ACC112 (cell line): ENCODE data around the gene INSIG2.
"Not testable (repeated sequence)": the region's sequence is repeated elsewhere in the genome, so short reads cannot be mapped to it uniquely, and the experiment has no call there.

ENCODE experiments used
- H2AFZ ChIP-seq: fragments of 200-600 bp; sonication (generic); one replicate; pipeline ENCODE4 v1.6.0; 2017; ENCODE audit warnings: antibody characterized with exemption, low read length; ENCODE audit not compliant: unreplicated experiment
- H3K27ac ChIP-seq: fragments of 200-600 bp; sonication (generic); 2 replicates; pipeline ENCODE4 v1.5.1; 2014; ENCODE audit warnings: low read depth, mild to moderate bottlenecking, antibody characterized with exemption, low read length, moderate library complexity
- H3K27me3 ChIP-seq: fragments of 200-600 bp; sonication (generic); 2 replicates; pipeline ENCODE4 v1.6.1; 2014; ENCODE audit warnings: mild to moderate bottlenecking, antibody characterized with exemption, low read length, moderate library complexity, mixed read lengths; ENCODE audit not compliant: insufficient read depth
- H3K36me3 ChIP-seq: fragments of 200-600 bp; sonication (generic); 2 replicates; pipeline ENCODE4 v1.6.1; 2016; ENCODE audit warnings: mild to moderate bottlenecking, antibody characterized with exemption, low read length, moderate library complexity, mixed read lengths; ENCODE audit not compliant: insufficient read depth
- H3K4me1 ChIP-seq: fragments of 200-600 bp; sonication (generic); one replicate; pipeline ENCODE4 v1.6.1; 2016; ENCODE audit warnings: low read length, mixed read lengths; ENCODE audit not compliant: insufficient read depth, unreplicated experiment, control insufficient read depth
- H3K4me3 ChIP-seq: fragments of 200-600 bp; sonication (generic); 2 replicates; pipeline ENCODE4 v1.5.1; 2014; ENCODE audit warnings: mild to moderate bottlenecking, low read depth, low read length
- H3K79me2 ChIP-seq: fragments of 200-600 bp; sonication (generic); one replicate; pipeline ENCODE4 v1.6.0; 2016; ENCODE audit warnings: low read length; ENCODE audit not compliant: control insufficient read depth, unreplicated experiment, insufficient read depth

Gene INSIG2

DNA sequence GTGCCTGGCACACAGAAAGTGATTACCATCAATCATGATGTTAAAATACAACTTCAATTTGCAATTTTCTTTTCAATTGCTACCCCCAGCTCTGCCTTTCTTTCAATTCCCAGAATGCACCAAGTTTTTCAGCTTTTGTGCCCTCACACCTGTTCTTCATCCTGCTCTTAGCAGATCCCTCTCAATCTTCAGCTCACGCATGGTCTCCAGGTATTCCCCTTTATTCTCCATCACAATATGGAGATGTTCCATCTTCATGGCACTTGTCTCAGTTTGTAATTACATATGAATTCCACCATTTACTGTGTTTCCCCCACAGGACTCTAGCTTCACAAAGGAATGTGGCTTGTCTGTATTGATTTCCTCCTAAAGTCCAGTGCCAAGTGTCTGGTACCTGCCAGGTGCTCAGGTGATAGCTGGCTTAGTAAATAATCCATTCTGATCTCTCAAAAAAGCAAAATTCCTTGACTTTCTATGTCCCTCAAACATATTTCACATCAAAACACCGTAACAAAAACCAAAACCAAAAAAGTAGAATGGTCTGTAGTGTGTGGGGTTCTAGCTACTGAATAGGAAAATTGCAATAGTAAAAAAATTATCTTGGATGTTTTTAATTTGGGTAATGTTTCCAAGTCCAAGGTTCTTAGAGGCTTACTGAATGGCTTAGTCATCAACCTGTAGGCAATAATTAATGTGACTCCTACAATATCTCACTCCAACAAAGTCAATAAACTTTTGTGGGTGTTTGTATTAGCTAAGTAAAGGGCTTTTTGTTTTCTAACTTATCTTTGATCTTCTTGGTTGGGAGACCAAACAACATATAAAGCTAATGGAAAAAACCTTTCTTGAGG is 2.9 kb upstream of the INSIG2 start:
- H2AFZ ChIP-seq, result no peak overlapping the region
- H3K36me3 ChIP-seq, result no peaks in the 10 kb centered on the region
- H3K4me1 ChIP-seq, result peaks cover 7% of the 10 kb centered on the region
- no peak overlapping the region for H3K27ac ChIP-seq
- H3K4me3 ChIP-seq, result no peak overlapping the region
- peaks cover 51% of the 10 kb centered on the region for H3K27me3 ChIP-seq
- H3K79me2 ChIP-seq, result peaks cover 21% of the 10 kb centered on the region

- Histone ChIP-seq H3K4me3 (no peak overlapping the region), H2AFZ (no peak overlapping the region), H3K27me3 (peaks cover 44% of the 10 kb centered on the region), H3K79me2 (peaks cover 28% of the 10 kb centered on the region), H3K4me1 (peaks cover 13% of the 10 kb centered on the region), H3K36me3 (no peaks in the 10 kb centered on the region), H3K27ac (no peak overlapping the region)
Measured at GRCh38 chr2:118086024-118086633, 2.1 kb upstream of the INSIG2 start.

- Histone ChIP-seq H3K4me3 (peak overlapping the region; percentile 99), H3K4me1 (peaks cover 21% of the 10 kb centered on the region), H3K79me2 (peaks cover 47% of the 10 kb centered on the region), H3K36me3 (no peaks in the 10 kb centered on the region), H3K27ac (peak overlapping the region; percentile 59), H2AFZ (peak overlapping the region; percentile 80), H3K27me3 (peaks cover 13% of the 10 kb centered on the region)
Measured at GRCh38 chr2:118089139-118089800, 999 bp downstream of the INSIG2 start.

GRCh38 chr2:118090387-118091139 is 2.3 kb downstream of the INSIG2 start:
- H3K4me1 ChIP-seq, result peaks cover 29% of the 10 kb centered on the region
- H3K36me3 ChIP-seq, result no peaks in the 10 kb centered on the region
- H3K4me3 ChIP-seq, result peak overlapping the region; percentile 99
- 0 out of 2 replicates have a peak overlapping the region, but pooled peaks have one; percentile 59 for H3K27ac ChIP-seq
- H2AFZ ChIP-seq, result no peak overlapping the region
- H3K27me3 ChIP-seq, result no peaks in the 10 kb centered on the region
- H3K79me2 ChIP-seq, result peaks cover 60% of the 10 kb centered on the region

DNA sequence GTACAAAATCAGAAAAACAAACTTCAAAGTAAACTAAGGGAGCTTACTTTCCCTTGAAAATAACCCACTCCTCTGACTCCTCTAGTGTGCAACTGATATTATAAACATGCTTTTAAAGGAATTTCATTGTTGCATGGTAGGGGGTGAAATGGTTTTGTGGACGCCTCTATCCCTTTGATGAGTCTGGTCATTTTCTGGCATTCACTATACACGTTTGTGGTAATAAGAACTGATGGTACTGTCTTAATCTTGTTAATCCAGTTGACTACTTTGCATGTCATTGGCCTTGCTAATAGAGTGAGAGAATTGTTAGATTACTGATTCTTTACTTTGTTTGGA is 2.8 kb downstream of the INSIG2 start:
- H3K79me2 ChIP-seq, result peaks cover 61% of the 10 kb centered on the region
- H3K27me3 ChIP-seq, result no peaks in the 10 kb centered on the region
- H3K36me3 ChIP-seq, result no peaks in the 10 kb centered on the region
- no peak overlapping the region for H3K4me3 ChIP-seq
- peaks cover 31% of the 10 kb centered on the region for H3K4me1 ChIP-seq
- H3K27ac ChIP-seq, result no peak overlapping the region
- no peak overlapping the region for H2AFZ ChIP-seq

- no peak overlapping the region for H3K4me3 ChIP-seq
- peaks cover 65% of the 10 kb centered on the region for H3K79me2 ChIP-seq
- H3K4me1 ChIP-seq, result peaks cover 31% of the 10 kb centered on the region
Measured at GRCh38 chr2:118091631-118092030, 3.4 kb downstream of the INSIG2 start.

DNA sequence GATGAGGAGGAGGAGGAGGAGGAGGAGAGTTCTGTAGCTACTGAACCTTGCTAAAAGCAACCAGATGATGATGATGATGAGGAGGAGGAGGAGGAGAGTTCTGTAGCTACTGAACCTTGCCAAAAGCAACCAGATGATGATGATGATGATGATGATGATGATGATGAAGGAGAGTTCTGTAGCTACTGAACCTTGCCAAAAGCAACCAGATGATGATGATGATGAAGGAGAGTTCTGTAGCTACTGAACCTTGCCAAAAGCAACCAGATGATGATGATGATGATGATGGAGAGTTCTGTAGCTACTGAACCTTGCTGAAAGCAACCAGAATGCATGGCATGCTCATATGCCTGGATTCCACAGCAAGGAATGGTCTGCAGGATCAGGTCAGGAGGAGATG is 5.8 kb downstream of the INSIG2 start:
- peaks cover 77% of the 10 kb centered on the region for H3K79me2 ChIP-seq
- H2AFZ ChIP-seq, H3K27ac ChIP-seq, H3K4me3 ChIP-seq, H3K36me3 ChIP-seq, H3K27me3 ChIP-seq: not testable (repeated sequence)
- H3K4me1 ChIP-seq, result peaks cover 31% of the 10 kb centered on the region

More at GRCh38 chr2:118091631-118092030, 3.4 kb downstream of the INSIG2 start:
- Histone ChIP-seq H3K27ac (no peak overlapping the region), H2AFZ (no peak overlapping the region), H3K27me3 (no peaks in the 10 kb centered on the region), H3K36me3 (no peaks in the 10 kb centered on the region)

DNA sequence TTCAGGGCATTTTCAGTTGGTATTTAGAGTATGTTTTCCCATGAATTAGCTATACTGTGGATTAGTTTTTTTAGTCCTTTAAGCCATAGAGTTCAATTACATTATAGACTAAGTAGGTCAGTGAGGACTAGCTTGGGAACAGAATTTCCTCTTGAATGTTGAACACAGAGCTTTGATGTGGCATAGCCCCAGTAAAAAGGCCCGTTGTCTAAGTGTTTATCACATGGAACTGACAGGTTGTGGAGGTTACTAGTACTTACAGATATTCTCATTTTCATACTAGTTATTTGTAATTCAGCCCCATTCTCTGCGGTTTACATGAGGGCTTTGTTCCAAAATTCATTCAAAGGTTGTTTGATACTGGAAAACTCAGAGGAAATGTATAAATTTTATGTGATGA is 6.2 kb downstream of the INSIG2 start:
- Histone ChIP-seq H3K4me3 (no peak overlapping the region), H3K36me3 (peaks cover 3% of the 10 kb centered on the region; the same call in 1 of the 2 replicates), H2AFZ (no peak overlapping the region), H3K27me3 (no peaks in the 10 kb centered on the region), H3K79me2 (peaks cover 73% of the 10 kb centered on the region), H3K27ac (no peak overlapping the region), H3K4me1 (peaks cover 31% of the 10 kb centered on the region)

DNA sequence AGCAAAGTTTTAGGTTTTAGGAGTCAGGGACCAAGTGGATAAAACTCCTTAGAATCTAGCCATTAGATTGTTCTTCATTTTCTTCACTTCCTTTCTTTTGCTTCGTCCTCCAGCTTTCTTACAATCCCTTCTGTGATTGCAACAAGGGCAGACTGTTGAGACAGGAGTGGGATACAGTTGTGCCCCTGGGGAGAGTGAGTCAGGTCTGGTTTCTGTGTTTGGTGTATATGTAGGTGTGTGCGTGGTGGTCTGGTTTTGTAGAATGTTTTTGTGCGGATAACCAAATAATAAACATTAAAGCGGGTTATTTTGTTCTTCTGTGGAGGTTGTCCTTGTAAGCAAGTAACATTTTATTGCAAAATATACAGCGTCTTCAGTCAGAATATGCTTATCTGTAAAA is 7.3 kb downstream of the INSIG2 start:
- peaks cover 62% of the 10 kb centered on the region for H3K79me2 ChIP-seq
- H3K4me3 ChIP-seq, result no peak overlapping the region
- H3K27me3 ChIP-seq, result no peaks in the 10 kb centered on the region
- H3K4me1 ChIP-seq, result peaks cover 22% of the 10 kb centered on the region
- peaks cover 3% of the 10 kb centered on the region; the same call in 1 of the 2 replicates for H3K36me3 ChIP-seq
- H2AFZ ChIP-seq, result no peak overlapping the region
- no peak overlapping the region for H3K27ac ChIP-seq

DNA sequence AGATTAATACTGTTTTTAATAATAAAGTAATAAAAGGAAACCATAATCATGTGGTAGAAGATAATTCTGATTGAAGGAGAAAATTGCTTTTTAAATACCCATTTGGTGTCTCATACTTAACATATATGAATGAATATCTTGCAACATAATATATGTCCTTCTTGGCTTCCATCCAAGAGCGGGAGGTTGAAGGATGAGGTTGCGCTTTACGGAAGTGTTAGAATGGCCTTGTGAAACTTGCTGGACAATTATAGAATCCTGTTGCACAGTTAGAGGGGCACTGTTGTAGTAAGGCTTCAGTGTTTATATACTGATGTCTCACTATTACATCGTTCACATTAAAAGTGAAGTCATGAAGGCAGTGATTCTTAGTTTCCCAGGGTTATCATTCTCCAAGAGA is 9.4 kb downstream of the INSIG2 start:
- H3K36me3 ChIP-seq, result peaks cover 3% of the 10 kb centered on the region; the same call in 1 of the 2 replicates
- H2AFZ ChIP-seq, result no peak overlapping the region
- H3K4me1 ChIP-seq, result peaks cover 14% of the 10 kb centered on the region
- no peaks in the 10 kb centered on the region for H3K27me3 ChIP-seq
- H3K27ac ChIP-seq, result no peak overlapping the region
- H3K4me3 ChIP-seq, result no peak overlapping the region
- H3K79me2 ChIP-seq, result peaks cover 42% of the 10 kb centered on the region
